KMS-11 (cell line): ENCODE measurements around the gene KCNJ11.
A peak's percentile ranks its signal among the peaks of the same experiment; 100 is the strongest.

Source experiments
- H2AFZ ChIP-seq: fragments of 200-600 bp; sonication (generic); 2 replicates; pipeline ENCODE4 v1.6.1; 2016; ENCODE audit warnings: antibody characterized with exemption, mixed run types, low read depth
- H3K27ac ChIP-seq: fragments of 200-600 bp; sonication (generic); 2 replicates; pipeline ENCODE4 v1.6.1; 2016; ENCODE audit warnings: mild to moderate bottlenecking, mixed run types
- H3K27me3 ChIP-seq: fragments of 200-600 bp; sonication (generic); 2 replicates; pipeline ENCODE4 v1.6.1; 2017; ENCODE audit warnings: mild to moderate bottlenecking, low read depth, mixed run types, moderate library complexity; ENCODE audit not compliant: insufficient read depth
- H3K36me3 ChIP-seq: fragments of 200-600 bp; sonication (generic); 2 replicates; pipeline ENCODE4 v1.6.1; 2017; ENCODE audit warnings: mild to moderate bottlenecking, mixed run types; ENCODE audit not compliant: insufficient read depth
- H3K4me1 ChIP-seq: fragments of 200-600 bp; sonication (generic); 2 replicates; pipeline ENCODE4 v1.6.1; 2016; ENCODE audit warnings: mild to moderate bottlenecking, low read depth, mixed run types; ENCODE audit not compliant: poor library complexity, severe bottlenecking
- H3K4me2 ChIP-seq: fragments of 200-600 bp; sonication (generic); 2 replicates; pipeline ENCODE4 v1.7.0; 2016; ENCODE audit warnings: mild to moderate bottlenecking, mixed run types
- H3K4me3 ChIP-seq: fragments of 200-600 bp; sonication (generic); IDR thresholded peaks from 2 replicates; pipeline ENCODE4 v1.6.1; 2017; ENCODE audit warnings: low read depth, low read length, mixed read lengths; ENCODE audit not compliant: insufficient read depth
- H3K79me2 ChIP-seq: fragments of 200-600 bp; sonication (generic); 2 replicates; pipeline ENCODE4 v1.6.1; 2016; ENCODE audit warnings: low read depth, mixed run types; ENCODE audit not compliant: insufficient read depth
- H3K9ac ChIP-seq: fragments of 200-600 bp; sonication (generic); 2 replicates; pipeline ENCODE4 v1.6.1; 2016; ENCODE audit warnings: mild to moderate bottlenecking, mixed run types
- H4K20me1 ChIP-seq: fragments of 200-600 bp; sonication (generic); 2 replicates; pipeline ENCODE4 v1.6.1; 2016; ENCODE audit warnings: mild to moderate bottlenecking, mixed run types; ENCODE audit not compliant: insufficient read depth
- CTCF ChIP-seq: fragments of 200-600 bp; sonication (generic); conservative IDR thresholded peaks from 2 replicates; pipeline ENCODE4 v1.6.1; 2017; ENCODE audit warnings: low read depth, mild to moderate bottlenecking, antibody characterized with exemption, low read length, moderate library complexity, mixed read lengths

KCNJ11 gene

DNA sequence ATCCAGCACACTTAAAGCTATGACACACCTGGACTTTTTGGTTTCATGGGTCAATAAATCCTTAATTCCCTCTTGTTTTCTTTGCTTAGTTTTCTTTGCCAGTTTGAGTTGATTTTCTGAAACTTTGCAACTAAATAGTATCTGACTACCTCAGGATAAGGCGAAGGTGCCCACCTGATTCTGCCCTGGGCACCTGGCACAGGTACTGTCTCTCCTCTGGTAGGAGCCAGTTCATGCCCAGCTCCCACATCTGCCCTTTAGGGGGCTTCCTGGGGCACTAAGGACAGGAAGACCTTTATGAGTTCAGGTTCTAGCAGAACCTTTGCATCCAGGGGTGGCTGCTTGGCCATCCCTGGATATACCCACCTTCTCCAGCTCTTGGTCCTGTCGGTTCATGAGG is 19.6 kb upstream of the KCNJ11 start:
- H3K27ac ChIP-seq: no peak overlapping the region
- H3K4me3 ChIP-seq: no peak overlapping the region
- no peaks in the 10 kb centered on the region for H3K79me2 ChIP-seq
- H3K4me1 ChIP-seq: peaks cover 9% of the 10 kb centered on the region
- H3K27me3 ChIP-seq: no peaks in the 10 kb centered on the region
- no peak overlapping the region for H3K9ac ChIP-seq
- no peak overlapping the region for H3K4me2 ChIP-seq
- H4K20me1 ChIP-seq: no peaks in the 10 kb centered on the region
- no peak for TF ChIP-seq CTCF
- no peak overlapping the region for H2AFZ ChIP-seq
- H3K36me3 ChIP-seq: no peaks in the 10 kb centered on the region

- Histone ChIP-seq H3K4me2 (no peak overlapping the region), H2AFZ (no peak overlapping the region), H3K36me3 (no peaks in the 10 kb centered on the region), H3K4me3 (no peak overlapping the region), H3K4me1 (peaks cover 9% of the 10 kb centered on the region), H3K9ac (no peak overlapping the region), H4K20me1 (no peaks in the 10 kb centered on the region), H3K79me2 (no peaks in the 10 kb centered on the region), H3K27ac (no peak overlapping the region), H3K27me3 (no peaks in the 10 kb centered on the region)
- TF ChIP-seq CTCF: no peak
Measured at GRCh38 chr11:17407575-17407974, 19.1 kb upstream of the KCNJ11 start.

DNA sequence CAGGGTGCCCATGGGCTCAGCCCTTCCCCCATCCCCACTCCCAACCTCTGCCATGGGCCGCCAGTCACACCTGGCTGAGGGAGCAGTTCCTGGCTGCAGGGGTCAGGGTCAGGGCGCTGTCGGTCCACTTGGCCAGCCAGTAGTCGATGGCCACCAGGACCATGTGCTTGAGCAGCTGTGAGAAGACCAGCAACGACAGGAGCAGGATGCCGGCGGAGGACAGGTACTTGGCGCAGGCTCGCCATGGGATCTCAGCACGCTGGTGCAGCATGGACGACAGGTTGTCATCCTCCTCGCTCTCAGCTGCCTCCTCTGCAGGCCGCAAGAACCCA is 18.3 kb upstream of the KCNJ11 start:
- Histone ChIP-seq H3K4me1 (peaks cover 9% of the 10 kb centered on the region), H2AFZ (no peak overlapping the region), H3K36me3 (no peaks in the 10 kb centered on the region), H3K4me2 (no peak overlapping the region), H3K27ac (no peak overlapping the region), H3K9ac (no peak overlapping the region), H4K20me1 (no peaks in the 10 kb centered on the region), H3K27me3 (no peaks in the 10 kb centered on the region), H3K79me2 (no peaks in the 10 kb centered on the region), H3K4me3 (no peak overlapping the region)
- no peak for TF ChIP-seq CTCF

GRCh38 chr11:17406082-17406817 is 17.8 kb upstream of the KCNJ11 start:
- Histone ChIP-seq H4K20me1 (no peaks in the 10 kb centered on the region), H3K27ac (no peak overlapping the region), H2AFZ (peak overlapping the region; percentile 49; the same call in 1 of the 2 replicates), H3K4me1 (peaks cover 9% of the 10 kb centered on the region), H3K4me2 (peak overlapping the region; percentile 36; the same call in 1 of the 2 replicates), H3K79me2 (no peaks in the 10 kb centered on the region), H3K9ac (no peak overlapping the region), H3K27me3 (no peaks in the 10 kb centered on the region), H3K36me3 (no peaks in the 10 kb centered on the region), H3K4me3 (no peak overlapping the region)
- no peak for TF ChIP-seq CTCF
